GM18870 (cell line): ENCODE measurements around the gene SLC46A2.

Experiments used
- ATAC-seq: cut with Tn5 transposase; IDR thresholded peaks from one replicate; pipeline ENCODE4 v1.9.1; 2021; ENCODE audit warnings: moderate library complexity; ENCODE audit not compliant: unreplicated experiment

The SLC46A2 gene

GRCh38 chr9:112887381-112887780 lies 3.3 kb downstream of the SLC46A2 start:
- ATAC-seq: no peak

GRCh38 chr9:112886351-112886750 lies 4.3 kb downstream of the SLC46A2 start:
- ATAC-seq: no peak

- no peak for ATAC-seq
Measured at GRCh38 chr9:112885324-112885723, 5.4 kb downstream of the SLC46A2 start.

GRCh38 chr9:112884721-112885120 lies 6.0 kb downstream of the SLC46A2 start:
- ATAC-seq: no peak

GRCh38 chr9:112884101-112884500 lies 6.6 kb downstream of the SLC46A2 start:
- ATAC-seq: no peak

GRCh38 chr9:112881331-112881730 lies 9.3 kb downstream of the SLC46A2 start:
- no peak for ATAC-seq

GRCh38 chr9:112880650-112881049 lies 10.0 kb downstream of the SLC46A2 start:
- no peak for ATAC-seq

GRCh38 chr9:112878752-112879151 lies 11.9 kb downstream of the SLC46A2 start:
- no peak for ATAC-seq

GRCh38 chr9:112873773-112874405 lies 16.8 kb downstream of the SLC46A2 start:
- ATAC-seq: no peak

- no peak for ATAC-seq
Measured at GRCh38 chr9:112872019-112872418, 18.7 kb downstream of the SLC46A2 start.

GRCh38 chr9:112870556-112870955 lies 20.1 kb downstream of the SLC46A2 start:
- no peak for ATAC-seq

GRCh38 chr9:112869917-112870316 lies 20.8 kb downstream of the SLC46A2 start:
- no peak for ATAC-seq

GRCh38 chr9:112869041-112869529 lies 21.6 kb downstream of the SLC46A2 start:
- no peak for ATAC-seq

- no peak for ATAC-seq
Measured at GRCh38 chr9:112868461-112868860, 22.2 kb downstream of the SLC46A2 start.

- ATAC-seq: no peak
Measured at GRCh38 chr9:112867275-112867991, 23.2 kb downstream of the SLC46A2 start.

- no peak for ATAC-seq
Measured at GRCh38 chr9:112866662-112867274, 23.9 kb downstream of the SLC46A2 start.

GRCh38 chr9:112864982-112865381 lies 25.7 kb downstream of the SLC46A2 start:
- no peak for ATAC-seq

- ATAC-seq: no peak
Measured at GRCh38 chr9:112864403-112864802, 26.3 kb downstream of the SLC46A2 start.

- no peak for ATAC-seq
Measured at GRCh38 chr9:112863746-112864145, 26.9 kb downstream of the SLC46A2 start.

- ATAC-seq: no peak
Measured at GRCh38 chr9:112863214-112863613, 27.5 kb downstream of the SLC46A2 start.

GRCh38 chr9:112861638-112862555 lies 28.8 kb downstream of the SLC46A2 start:
- ATAC-seq: no peak
